ENCODE results near the gene ATP2B2.

The ATP2B2 gene

DNA sequence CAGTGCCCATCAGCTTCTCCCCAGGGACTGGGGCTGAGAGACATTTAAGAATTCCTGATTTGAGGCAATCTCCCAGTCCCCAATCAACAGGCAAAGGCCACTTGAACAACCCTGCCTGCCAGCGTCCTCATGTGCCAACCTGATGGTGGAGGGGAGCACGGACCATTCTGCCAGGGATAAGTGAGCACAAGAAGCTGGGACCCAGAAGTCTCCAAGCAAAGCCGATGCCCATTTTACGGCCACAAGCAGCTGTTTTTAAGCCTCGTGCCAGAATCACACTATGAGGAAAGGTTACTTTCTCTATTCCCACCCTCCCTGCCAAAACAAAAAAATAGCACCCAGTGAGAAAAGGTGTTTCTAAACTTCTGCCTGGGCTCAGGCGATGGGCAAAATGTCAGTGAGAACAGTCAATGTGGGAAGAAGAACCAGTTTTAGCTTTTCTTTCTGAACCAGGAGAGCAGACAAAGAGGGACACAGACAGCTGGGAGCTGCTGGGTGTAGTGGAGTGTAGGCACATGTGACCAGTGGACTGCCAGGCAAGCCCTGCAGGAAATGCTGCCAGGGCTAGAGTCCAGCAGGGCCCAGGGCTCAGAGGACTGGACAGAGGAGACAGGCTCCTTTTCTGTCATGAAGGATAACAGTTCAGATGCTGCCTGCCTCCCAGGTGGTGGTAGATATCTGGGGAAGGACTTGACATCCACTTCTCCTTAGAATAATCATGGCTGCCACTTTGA, 57.7 kb downstream of the ATP2B2 start:
- H3K4me3 ChIP-seq (ENCODE audit: control insufficient read depth, low read depth, low read length) = no peak overlapping the region
- no peak for DNase-seq (ENCODE audit: low read depth)
- TF ChIP-seq, protein P1, sequence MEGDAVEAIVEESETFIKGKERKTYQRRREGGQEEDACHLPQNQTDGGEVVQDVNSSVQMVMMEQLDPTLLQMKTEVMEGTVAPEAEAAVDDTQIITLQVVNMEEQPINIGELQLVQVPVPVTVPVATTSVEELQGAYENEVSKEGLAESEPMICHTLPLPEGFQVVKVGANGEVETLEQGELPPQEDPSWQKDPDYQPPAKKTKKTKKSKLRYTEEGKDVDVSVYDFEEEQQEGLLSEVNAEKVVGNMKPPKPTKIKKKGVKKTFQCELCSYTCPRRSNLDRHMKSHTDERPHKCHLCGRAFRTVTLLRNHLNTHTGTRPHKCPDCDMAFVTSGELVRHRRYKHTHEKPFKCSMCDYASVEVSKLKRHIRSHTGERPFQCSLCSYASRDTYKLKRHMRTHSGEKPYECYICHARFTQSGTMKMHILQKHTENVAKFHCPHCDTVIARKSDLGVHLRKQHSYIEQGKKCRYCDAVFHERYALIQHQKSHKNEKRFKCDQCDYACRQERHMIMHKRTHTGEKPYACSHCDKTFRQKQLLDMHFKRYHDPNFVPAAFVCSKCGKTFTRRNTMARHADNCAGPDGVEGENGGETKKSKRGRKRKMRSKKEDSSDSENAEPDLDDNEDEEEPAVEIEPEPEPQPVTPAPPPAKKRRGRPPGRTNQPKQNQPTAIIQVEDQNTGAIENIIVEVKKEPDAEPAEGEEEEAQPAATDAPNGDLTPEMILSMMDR (conservative IDR thresholded peaks at IDR 0.05; ENCODE audit: control insufficient read depth, insufficient read depth, low read depth, low read length) = no peak

DNA sequence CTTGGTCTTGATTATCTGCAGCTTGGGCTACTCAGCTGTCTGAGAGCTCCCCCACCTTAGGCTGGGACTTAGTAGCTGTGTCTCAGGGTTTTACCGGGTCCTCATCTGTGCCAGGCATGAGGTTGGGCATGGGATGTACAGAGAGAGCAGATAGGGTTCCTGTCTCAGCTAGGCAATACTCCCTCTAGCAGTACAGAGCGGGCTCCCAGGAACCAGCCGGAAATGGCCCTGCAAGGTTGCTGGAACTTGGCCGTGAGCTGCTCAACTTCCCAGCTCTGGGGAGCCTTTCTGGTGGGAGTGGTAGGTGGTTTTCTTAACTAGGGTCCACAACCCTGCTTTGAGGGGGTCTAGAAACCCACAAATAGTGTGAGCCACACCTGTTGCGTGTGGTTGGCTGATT, 58.3 kb downstream of the ATP2B2 start:
- no peak overlapping the region for H3K4me3 ChIP-seq (ENCODE audit: control insufficient read depth, low read depth, low read length)
- TF ChIP-seq, protein P1 (conservative IDR thresholded peaks at IDR 0.05; ENCODE audit: control insufficient read depth, insufficient read depth, low read depth, low read length) = no peak
- no peak for DNase-seq (ENCODE audit: low read depth)

DNA sequence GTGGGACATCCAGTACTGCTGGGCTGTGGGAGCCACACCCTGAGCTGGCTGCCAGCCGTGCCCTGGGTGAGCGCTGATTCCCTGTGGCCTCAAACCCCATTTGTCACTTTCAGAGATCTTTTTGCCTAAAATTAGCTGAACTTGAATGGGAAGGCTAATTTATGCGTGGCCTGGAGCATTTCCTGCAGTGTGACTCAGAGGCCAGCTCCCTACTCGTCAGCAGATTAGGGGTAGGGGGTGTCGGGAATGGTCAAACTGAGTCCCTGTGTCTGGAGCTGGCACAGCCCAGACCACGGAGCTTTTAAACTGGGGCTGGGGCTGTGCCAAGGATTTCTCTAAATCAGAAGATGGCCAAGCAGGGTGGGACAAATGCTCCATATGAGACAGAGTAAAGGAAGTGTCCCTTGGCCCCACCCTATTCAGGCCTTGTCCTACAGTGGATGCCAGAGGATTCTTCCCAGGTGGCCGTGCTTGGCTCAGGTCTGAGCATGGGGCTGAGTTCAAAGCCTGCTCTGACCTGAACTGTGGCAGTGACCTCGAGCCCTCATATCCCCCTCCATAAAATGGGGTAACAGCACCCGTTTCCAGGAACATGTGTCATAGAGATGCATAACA, 59.7 kb downstream of the ATP2B2 start:
- TF ChIP-seq, protein P1 (conservative IDR thresholded peaks at IDR 0.05; ENCODE audit: control insufficient read depth, insufficient read depth, low read depth, low read length) = no peak
- no peak for DNase-seq (ENCODE audit: low read depth)
- H3K4me3 ChIP-seq (ENCODE audit: control insufficient read depth, low read depth, low read length) = no peak overlapping the region

DNA sequence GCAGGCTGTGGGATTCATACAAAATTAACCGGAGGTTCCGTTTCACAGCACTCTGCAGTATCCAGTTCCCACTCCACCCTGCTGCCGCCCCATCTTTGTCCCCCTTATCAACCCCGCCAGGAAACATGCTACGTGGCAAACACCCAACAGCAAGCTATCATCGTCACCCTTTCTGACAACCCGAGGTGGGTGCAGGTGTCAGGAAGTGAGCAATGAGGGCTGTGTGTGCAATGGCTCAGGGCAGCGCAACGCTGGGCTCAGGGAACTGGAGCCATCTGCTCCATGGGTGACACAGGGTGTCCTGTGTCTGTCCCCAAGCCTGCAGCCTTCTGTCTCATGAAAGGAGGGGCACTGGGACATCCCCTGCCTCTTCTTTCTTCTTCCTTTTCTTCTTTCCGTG, 60.9 kb downstream of the ATP2B2 start:
- H3K4me3 ChIP-seq (ENCODE audit: control insufficient read depth, low read depth, low read length) = no peak overlapping the region
- TF ChIP-seq, protein P1 (conservative IDR thresholded peaks at IDR 0.05; ENCODE audit: control insufficient read depth, insufficient read depth, low read depth, low read length) = no peak
- no peak for DNase-seq (ENCODE audit: low read depth)

DNA sequence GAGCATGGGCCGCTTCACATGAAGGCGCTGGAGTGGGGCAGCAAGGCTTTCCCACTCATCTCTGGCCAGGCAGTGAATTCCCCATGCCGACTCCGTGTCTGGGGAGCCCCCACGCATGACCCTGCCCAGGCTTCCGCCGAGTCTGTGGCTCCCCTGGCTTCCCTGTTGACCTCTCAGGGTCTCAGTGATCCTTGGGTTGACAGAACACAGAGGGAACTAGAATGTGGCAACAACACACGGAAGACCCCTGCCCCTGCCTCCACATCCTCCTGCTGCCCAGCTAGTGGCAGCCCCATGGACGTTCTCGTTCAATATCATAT, 61.3 kb downstream of the ATP2B2 start:
- no peak overlapping the region for H3K4me3 ChIP-seq (ENCODE audit: control insufficient read depth, low read depth, low read length)
- TF ChIP-seq, protein P1 (conservative IDR thresholded peaks at IDR 0.05; ENCODE audit: control insufficient read depth, insufficient read depth, low read depth, low read length) = no peak
- DNase-seq (ENCODE audit: low read depth) = no peak

DNA sequence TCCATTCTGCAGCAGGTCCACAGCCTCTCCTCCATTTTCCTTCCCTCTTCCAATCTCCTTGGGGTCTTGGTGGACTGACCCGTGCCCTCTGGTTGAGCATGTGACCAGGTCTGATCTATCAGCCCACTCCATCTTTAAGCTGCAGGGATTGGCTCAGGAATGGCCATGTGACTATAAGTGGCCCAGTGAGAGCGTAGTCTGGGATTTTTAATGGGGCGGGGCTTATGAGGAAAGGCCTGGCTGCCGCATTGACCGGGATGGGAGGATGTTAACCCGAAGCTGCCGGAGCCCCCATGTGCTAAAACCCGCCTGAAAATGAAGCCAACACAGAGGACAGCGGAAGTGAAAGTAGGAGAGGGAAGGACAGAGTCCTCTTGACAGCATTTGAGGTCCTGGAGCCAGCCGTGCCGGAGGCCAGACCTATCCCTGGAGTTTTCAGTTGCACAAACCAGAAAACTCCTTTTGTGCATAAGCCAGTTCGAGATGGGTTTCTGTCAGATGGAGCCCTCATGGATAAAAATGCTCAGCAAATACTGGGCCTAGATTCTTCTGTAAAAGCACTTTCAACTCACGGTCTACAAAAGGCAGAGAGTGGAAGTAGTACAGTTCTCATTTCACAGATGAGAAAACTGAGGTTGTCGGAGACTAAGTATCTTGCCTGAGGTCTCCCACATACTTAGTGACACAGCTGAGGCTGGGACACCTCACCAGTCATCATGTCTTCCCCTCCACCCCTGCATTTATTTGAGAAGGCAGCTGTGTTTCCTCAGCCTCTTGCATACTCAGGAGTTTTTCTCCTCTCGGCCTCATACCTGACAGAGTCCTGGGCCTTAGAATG, 61.9 kb downstream of the ATP2B2 start:
- no peak for DNase-seq (ENCODE audit: low read depth)
- TF ChIP-seq, protein P1 (conservative IDR thresholded peaks at IDR 0.05; ENCODE audit: control insufficient read depth, insufficient read depth, low read depth, low read length) = no peak
- H3K4me3 ChIP-seq (ENCODE audit: control insufficient read depth, low read depth, low read length) = no peak overlapping the region
